Activated naive CD8-positive, alpha-beta T cell treated with anti-CD3 and anti-CD28 coated beads, Interleukin-2, amount 10 ng/mL, durations not matched to agents 7 days and 5 days (primary cell): ENCODE measurements around the gene PSTK. TPM values are rescaled to one million over a fixed set of nuclear protein-coding genes. Genes with fewer than 3 reads are reported as not detected.

Experiments
- ATAC-seq: fragments of 150-1000 bp; cut with Tn5 transposase; one replicate; pipeline ENCODE4 v1.10.0; 2021; ENCODE audit warnings: low read depth, moderate library complexity
- POLR2A ChIA-PET: fragments of 350-600 bp; sonication (Branson Sonifier 250); formaldehyde crosslinking; loops from one replicate; lab custom pipeline; 2021; ENCODE audit warnings: antibody characterized with exemption; lab: Charles Lee
- DNase-seq: peaks from one replicate; pipeline ENCODE4 v3.0.0; 2021
- H3K27ac Mint-ChIP-seq: one replicate; pipeline ENCODE4 v1.8.0; 2022; ENCODE audit warnings: mild to moderate bottlenecking, mixed read lengths
- H3K27me3 Mint-ChIP-seq: one replicate; pipeline ENCODE4 v1.8.0; 2022; ENCODE audit warnings: mild to moderate bottlenecking, moderate library complexity, mixed read lengths
- H3K36me3 Mint-ChIP-seq: one replicate; pipeline ENCODE4 v1.8.0; 2021; ENCODE audit warnings: mild to moderate bottlenecking, mixed read lengths
- H3K4me1 Mint-ChIP-seq: one replicate; pipeline ENCODE4 v1.8.0; 2021; ENCODE audit warnings: mixed read lengths
- H3K4me3 Mint-ChIP-seq: one replicate; pipeline ENCODE4 v1.8.0; 2022; ENCODE audit warnings: mild to moderate bottlenecking, moderate library complexity, mixed read lengths
- H3K9me3 Mint-ChIP-seq: one replicate; pipeline ENCODE4 v1.8.0; 2021; ENCODE audit warnings: mixed read lengths
- total RNA-seq, 2 experiments: library from RNA; stranded (reverse); gene quantifications; one replicate each; pipeline ENCODE4 v1.2.3, GENCODE V29; 2021

PSTK gene
- total RNA-seq, 2 experiments from 2014 or later, result 3.5 to 4.5 TPM

GRCh38 chr10:122998934-122999333 lies 18.7 kb downstream of the PSTK start:
- no peaks in the 10 kb centered on the region for H3K27me3 Mint-ChIP-seq
- no peaks in the 10 kb centered on the region for H3K9me3 Mint-ChIP-seq
- H3K27ac Mint-ChIP-seq, result no peak overlapping the region
- peaks cover 16% of the 10 kb centered on the region for H3K36me3 Mint-ChIP-seq
- no peak for ATAC-seq
- POLR2A ChIA-PET, result no interaction called here
- H3K4me3 Mint-ChIP-seq, result no peak overlapping the region
- H3K4me1 Mint-ChIP-seq, result peaks cover 8% of the 10 kb centered on the region
- no peak for DNase-seq

GRCh38 chr10:122999347-122999746 lies 19.1 kb downstream of the PSTK start:
- POLR2A ChIA-PET, result no interaction called here
- ATAC-seq, result no peak
- Mint-ChIP-seq H3K27me3 (no peaks in the 10 kb centered on the region), H3K27ac (no peak overlapping the region), H3K4me3 (no peak overlapping the region), H3K36me3 (peaks cover 12% of the 10 kb centered on the region), H3K4me1 (peaks cover 8% of the 10 kb centered on the region), H3K9me3 (no peaks in the 10 kb centered on the region)
- no peak for DNase-seq

DNA sequence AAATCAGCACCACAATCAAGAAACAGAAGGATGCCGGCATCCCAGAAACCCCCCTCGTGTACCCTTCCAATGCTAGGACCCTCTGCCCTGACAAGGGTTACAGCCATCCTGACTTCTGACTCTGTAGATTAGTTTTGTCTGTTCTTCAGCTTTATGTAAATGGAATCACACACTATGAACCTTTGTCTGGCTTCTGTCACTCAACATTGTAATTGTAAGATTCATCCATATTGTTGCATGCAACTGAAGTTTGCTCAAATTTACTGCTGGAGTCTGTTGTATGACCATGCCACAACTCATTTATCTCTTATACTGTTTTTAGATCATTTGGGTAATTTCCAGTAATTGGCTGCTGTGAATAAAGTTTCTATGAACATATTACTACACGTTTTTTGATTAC lies 20.0 kb downstream of the PSTK start:
- no peak for ATAC-seq
- Mint-ChIP-seq H3K36me3 (peaks cover 10% of the 10 kb centered on the region), H3K27ac (no peak overlapping the region), H3K4me3 (no peak overlapping the region), H3K4me1 (peaks cover 8% of the 10 kb centered on the region), H3K9me3 (no peaks in the 10 kb centered on the region), H3K27me3 (no peaks in the 10 kb centered on the region)
- POLR2A ChIA-PET, result no interaction called here
- no peak for DNase-seq

- peaks cover 9% of the 10 kb centered on the region for H3K36me3 Mint-ChIP-seq
- no peaks in the 10 kb centered on the region for H3K9me3 Mint-ChIP-seq
- H3K4me1 Mint-ChIP-seq, result peaks cover 11% of the 10 kb centered on the region
- POLR2A ChIA-PET, result no interaction called here
- H3K27ac Mint-ChIP-seq, result no peak overlapping the region
- DNase-seq, result no peak
- H3K4me3 Mint-ChIP-seq, result no peak overlapping the region
- no peaks in the 10 kb centered on the region for H3K27me3 Mint-ChIP-seq
- no peak for ATAC-seq
Measured at GRCh38 chr10:123001370-123001769, 21.2 kb downstream of the PSTK start.

GRCh38 chr10:123004298-123004697 lies 24.1 kb downstream of the PSTK start:
- H3K4me1 Mint-ChIP-seq, result peaks cover 24% of the 10 kb centered on the region
- DNase-seq (no peak), ATAC-seq (no peak)
- H3K36me3 Mint-ChIP-seq, result peaks cover 9% of the 10 kb centered on the region
- H3K4me3 Mint-ChIP-seq, result no peak overlapping the region
- H3K9me3 Mint-ChIP-seq, result no peaks in the 10 kb centered on the region
- no peak overlapping the region for H3K27ac Mint-ChIP-seq
- H3K27me3 Mint-ChIP-seq, result no peaks in the 10 kb centered on the region
- POLR2A ChIA-PET, result no interaction called here

DNA sequence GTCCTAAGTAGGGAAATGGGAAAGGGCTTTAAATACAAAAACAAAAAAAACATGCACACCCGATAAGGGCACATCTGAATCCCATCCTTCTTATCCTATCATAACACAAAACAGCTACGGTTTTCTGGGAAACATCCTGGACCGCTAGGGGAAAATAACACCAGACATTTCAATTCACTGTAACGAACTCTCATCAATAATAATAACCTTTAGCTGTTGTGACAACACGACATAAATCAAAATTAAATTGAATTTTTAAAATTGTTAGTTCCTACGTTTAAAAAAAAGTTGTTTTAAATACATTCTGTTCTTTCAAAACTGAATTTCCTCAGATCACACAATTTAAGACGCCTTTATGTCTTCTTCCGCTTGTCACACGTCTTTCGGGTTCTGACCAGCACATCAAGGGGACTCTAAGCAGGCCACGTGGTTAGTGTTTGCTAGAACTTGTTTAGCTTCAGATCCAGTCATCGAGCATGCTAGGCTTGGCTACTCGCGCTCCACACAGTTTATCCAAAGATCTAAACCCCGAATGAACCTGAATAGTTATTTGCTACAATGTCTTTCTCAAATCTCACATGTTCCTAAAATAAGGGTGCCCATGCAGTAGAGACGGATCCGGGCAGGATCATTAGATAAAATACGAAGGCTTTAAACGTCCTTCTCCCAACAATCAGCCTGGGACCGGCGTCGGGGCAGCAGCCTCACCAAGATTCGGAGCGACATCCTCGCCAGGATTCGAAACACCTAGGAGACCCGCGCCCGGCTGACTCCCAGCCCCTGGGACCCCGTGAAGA lies 27.6 kb downstream of the PSTK start:
- Mint-ChIP-seq H3K9me3 (no peaks in the 10 kb centered on the region), H3K27ac (peak overlapping the region; percentile 99), H3K4me1 (peaks cover 31% of the 10 kb centered on the region), H3K4me3 (peak overlapping the region; percentile 99), H3K27me3 (no peaks in the 10 kb centered on the region), H3K36me3 (peaks cover 9% of the 10 kb centered on the region)
- POLR2A ChIA-PET, result interaction anchor here (0.5 to 2.6 kb wide), 12 partner anchors 10 to 1403 kb away, joined by 3 to 22 read pairs (median 3); partner anchors contain the start of genes BUB3, C10orf88, PLEKHA1 and PSTK
- peak; percentile 38 for DNase-seq
- peak; percentile 60 for ATAC-seq

- POLR2A ChIA-PET, result interaction anchor here (0.5 to 2.6 kb wide), 13 partner anchors 11 to 1402 kb away, joined by 3 to 22 read pairs (median 3); partner anchors contain the start of genes BUB3, C10orf88, PLEKHA1 and PSTK
- DNase-seq (peak; percentile 90), ATAC-seq (peak; percentile 88)
- Mint-ChIP-seq H3K4me1 (peaks cover 31% of the 10 kb centered on the region), H3K4me3 (peak within 1 kb of the TSS; percentile 99), H3K36me3 (peaks cover 9% of the 10 kb centered on the region), H3K9me3 (no peaks in the 10 kb centered on the region), H3K27ac (peak within 1 kb of the TSS; percentile 99), H3K27me3 (no peaks in the 10 kb centered on the region)
Measured at GRCh38 chr10:123008355-123009104, 28.3 kb downstream of the PSTK start, which contains the start of the genes ACADSB and IKZF5. ACADSB (plus strand) TSS chr10:123009006; CDS start chr10:123009030, 24 bp downstream. IKZF5 (minus strand) TSS chr10:123008795; CDS start chr10:122998625, 10,170 bp downstream.

- peak overlapping the region; percentile 99 for H3K27ac Mint-ChIP-seq
- H3K4me1 Mint-ChIP-seq, result peaks cover 27% of the 10 kb centered on the region
- peaks cover 5% of the 10 kb centered on the region for H3K36me3 Mint-ChIP-seq
- no peaks in the 10 kb centered on the region for H3K27me3 Mint-ChIP-seq
- DNase-seq (peak; percentile 50), ATAC-seq (no peak)
- peak overlapping the region; percentile 99 for H3K4me3 Mint-ChIP-seq
- no peaks in the 10 kb centered on the region for H3K9me3 Mint-ChIP-seq
- POLR2A ChIA-PET, result interaction anchor here (0.7 to 2.6 kb wide), 6 partner anchors 12 to 145 kb away, joined by 3 to 22 read pairs (median 7); partner anchors contain the start of genes BUB3, C10orf88 and PSTK
Measured at GRCh38 chr10:123009105-123009820, 29.1 kb downstream of the PSTK start.

DNA sequence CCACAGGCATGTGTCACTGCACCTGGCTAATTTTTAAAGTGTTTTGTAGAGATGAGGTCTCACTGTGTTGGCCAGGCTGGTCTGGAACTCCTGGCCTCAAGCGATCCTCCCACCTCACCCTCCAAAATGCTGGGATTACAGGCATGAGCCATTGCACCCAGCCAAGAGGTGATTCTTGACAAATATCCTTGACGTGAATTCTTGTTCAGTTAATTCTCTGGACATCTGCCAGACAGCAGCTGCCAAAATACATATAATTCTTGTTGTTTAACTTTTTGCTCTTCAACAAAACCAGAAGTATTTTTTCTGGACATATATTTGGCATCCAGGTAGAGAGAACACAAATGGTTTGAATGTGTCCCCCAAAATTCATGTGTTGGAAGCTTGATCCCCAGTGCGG lies 31.8 kb downstream of the PSTK start:
- H3K27ac Mint-ChIP-seq, result no peak overlapping the region
- H3K9me3 Mint-ChIP-seq, result no peaks in the 10 kb centered on the region
- H3K4me1 Mint-ChIP-seq, result peaks cover 20% of the 10 kb centered on the region
- H3K36me3 Mint-ChIP-seq, result peaks cover 6% of the 10 kb centered on the region
- H3K4me3 Mint-ChIP-seq, result no peak overlapping the region
- POLR2A ChIA-PET, result no interaction called here
- no peak for DNase-seq
- no peaks in the 10 kb centered on the region for H3K27me3 Mint-ChIP-seq
- no peak for ATAC-seq

- POLR2A ChIA-PET, result no interaction called here
- Mint-ChIP-seq H3K27me3 (no peaks in the 10 kb centered on the region), H3K4me1 (peaks cover 11% of the 10 kb centered on the region), H3K9me3 (no peaks in the 10 kb centered on the region), H3K36me3 (peaks cover 6% of the 10 kb centered on the region), H3K27ac (no peak overlapping the region), H3K4me3 (no peak overlapping the region)
- ATAC-seq (no peak), DNase-seq (no peak)
Measured at GRCh38 chr10:123013456-123014419, 33.5 kb downstream of the PSTK start.

- Mint-ChIP-seq H3K27ac (no peak overlapping the region), H3K4me1 (peaks cover 9% of the 10 kb centered on the region), H3K4me3 (no peak overlapping the region), H3K27me3 (no peaks in the 10 kb centered on the region), H3K9me3 (no peaks in the 10 kb centered on the region), H3K36me3 (peaks cover 6% of the 10 kb centered on the region)
- no peak for DNase-seq
- ATAC-seq, result no peak
- POLR2A ChIA-PET, result no interaction called here
Measured at GRCh38 chr10:123014772-123015171, 34.6 kb downstream of the PSTK start.

GRCh38 chr10:123016228-123016627 lies 36.0 kb downstream of the PSTK start:
- POLR2A ChIA-PET, result no interaction called here
- no peak overlapping the region for H3K4me3 Mint-ChIP-seq

More at GRCh38 chr10:123016228-123016627, 36.0 kb downstream of the PSTK start:
- H3K27me3 Mint-ChIP-seq, result no peaks in the 10 kb centered on the region
- no peaks in the 10 kb centered on the region for H3K4me1 Mint-ChIP-seq
- H3K27ac Mint-ChIP-seq, result no peak overlapping the region
- no peaks in the 10 kb centered on the region for H3K9me3 Mint-ChIP-seq
- peaks cover 6% of the 10 kb centered on the region for H3K36me3 Mint-ChIP-seq
- DNase-seq, result no peak
- ATAC-seq, result no peak
